Skin epidermis (tissue), 12 donors: ENCODE results near the gene PTPRN2.

Source experiments
- H3K27ac ChIP-seq, 21 experiments: fragments of 200-600 bp; sonication (generic) in 11 of 21; one replicate each; pipeline ENCODE4 v1.5.0; 2020; ENCODE audit warnings: mild to moderate bottlenecking in 3 of 21, inconsistent platforms in 2 of 21, moderate library complexity in 2 of 21
- H3K4me3 ChIP-seq, 7 experiments: fragments of 200-600 bp; sonication (generic) in 2 of 7; one replicate each; pipeline ENCODE4 v1.5.0; 2020; ENCODE audit warnings: inconsistent platforms in 2 of 7, mild to moderate bottlenecking in 2 of 7, moderate library complexity in 1 of 7

Gene PTPRN2

GRCh38 chr7:157828881-157829280 is 758.7 kb downstream of the PTPRN2 start:
- H3K27ac ChIP-seq = no peak overlapping the region
- H3K4me3 ChIP-seq = no peak overlapping the region

- Histone ChIP-seq H3K4me3 (no peak overlapping the region), H3K27ac (no peak overlapping the region)
These were observed 759.4 kb downstream of the PTPRN2 start for GRCh38 chr7:157828190-157828589.

GRCh38 chr7:157827863-157828160 is 759.8 kb downstream of the PTPRN2 start:
- no peak overlapping the region for H3K4me3 ChIP-seq
- no peak overlapping the region for H3K27ac ChIP-seq

GRCh38 chr7:157827045-157827862 is 760.4 kb downstream of the PTPRN2 start:
- Histone ChIP-seq H3K4me3 (no peak overlapping the region), H3K27ac (no peak overlapping the region)

GRCh38 chr7:157826566-157826965 is 761.1 kb downstream of the PTPRN2 start:
- H3K4me3 ChIP-seq = no peak overlapping the region
- H3K27ac ChIP-seq = no peak overlapping the region

- Histone ChIP-seq H3K4me3 (no peak overlapping the region), H3K27ac (no peak overlapping the region)
These were observed 762.3 kb downstream of the PTPRN2 start for GRCh38 chr7:157825325-157825724.

- Histone ChIP-seq H3K4me3 (no peak overlapping the region), H3K27ac (no peak overlapping the region)
These were observed 762.9 kb downstream of the PTPRN2 start for GRCh38 chr7:157824819-157825121.

GRCh38 chr7:157824011-157824818 is 763.4 kb downstream of the PTPRN2 start:
- H3K4me3 ChIP-seq = no peak overlapping the region
- H3K27ac ChIP-seq = no peak overlapping the region

- H3K4me3 ChIP-seq = no peak overlapping the region
- H3K27ac ChIP-seq = no peak overlapping the region
These were observed 765.0 kb downstream of the PTPRN2 start for GRCh38 chr7:157822688-157823031.

- Histone ChIP-seq H3K27ac (no peak overlapping the region), H3K4me3 (no peak overlapping the region)
These were observed 765.5 kb downstream of the PTPRN2 start for GRCh38 chr7:157821959-157822687.

GRCh38 chr7:157820796-157821195 is 766.8 kb downstream of the PTPRN2 start:
- H3K27ac ChIP-seq = no peak overlapping the region
- no peak overlapping the region for H3K4me3 ChIP-seq

GRCh38 chr7:157819455-157819807 is 768.2 kb downstream of the PTPRN2 start:
- no peak overlapping the region for H3K4me3 ChIP-seq
- no peak overlapping the region for H3K27ac ChIP-seq

GRCh38 chr7:157818701-157819454 is 768.7 kb downstream of the PTPRN2 start:
- no peak overlapping the region for H3K4me3 ChIP-seq
- no peak overlapping the region for H3K27ac ChIP-seq

- Histone ChIP-seq H3K27ac (no peak overlapping the region), H3K4me3 (no peak overlapping the region)
These were observed 769.5 kb downstream of the PTPRN2 start for GRCh38 chr7:157817944-157818700.

GRCh38 chr7:157817433-157817832 is 770.2 kb downstream of the PTPRN2 start:
- no peak overlapping the region for H3K27ac ChIP-seq
- H3K4me3 ChIP-seq = no peak overlapping the region

- Histone ChIP-seq H3K27ac (no peak overlapping the region), H3K4me3 (no peak overlapping the region)
These were observed 770.9 kb downstream of the PTPRN2 start for GRCh38 chr7:157816526-157817250.

GRCh38 chr7:157816086-157816485 is 771.5 kb downstream of the PTPRN2 start:
- Histone ChIP-seq H3K4me3 (no peak overlapping the region), H3K27ac (no peak overlapping the region)

- H3K27ac ChIP-seq = no peak overlapping the region
- no peak overlapping the region for H3K4me3 ChIP-seq
These were observed 772.0 kb downstream of the PTPRN2 start for GRCh38 chr7:157815706-157816022.
